Measurements from ENCODE around the gene TPX2.
"Not testable (repeated sequence)": the region's sequence is repeated elsewhere in the genome, so short reads cannot be mapped to it uniquely, and the experiment has no call there.

TPX2 gene

GRCh38 chr20:31823360-31824124 lies 84.5 kb downstream of the TPX2 start:
- H3K4me3 ChIP-seq (ENCODE audit: low read depth, low read length): no peak overlapping the region
- TF ChIP-seq CTCF (IDR thresholded peaks at IDR 0.05; ENCODE audit: borderline replicate concordance, insufficient read depth, low read depth, low read length): no peak

DNA sequence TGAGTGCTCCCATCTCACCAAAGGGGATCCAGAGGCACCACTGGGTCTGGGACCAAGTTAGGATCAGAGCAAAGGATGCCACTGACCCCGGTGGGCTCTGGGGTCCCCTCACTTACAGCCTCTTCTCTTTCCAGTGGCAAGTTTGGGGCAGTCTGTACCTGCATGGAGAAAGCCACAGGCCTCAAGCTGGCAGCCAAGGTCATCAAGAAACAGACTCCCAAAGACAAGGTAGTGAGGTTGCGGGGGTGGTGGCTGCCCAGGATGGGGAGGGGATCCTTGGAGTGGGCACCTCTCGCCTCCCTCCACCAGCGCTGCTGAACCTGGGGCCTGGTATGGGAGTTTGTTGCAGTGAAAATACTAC lies 85.0 kb downstream of the TPX2 start:
- no peak overlapping the region for H3K4me3 ChIP-seq (ENCODE audit: low read depth, low read length)
- no peak for TF ChIP-seq CTCF (IDR thresholded peaks at IDR 0.05; ENCODE audit: borderline replicate concordance, insufficient read depth, low read depth, low read length)

- H3K4me3 ChIP-seq (ENCODE audit: low read depth, low read length): no peak overlapping the region
- no peak for TF ChIP-seq CTCF (IDR thresholded peaks at IDR 0.05; ENCODE audit: borderline replicate concordance, insufficient read depth, low read depth, low read length)
These were observed 85.6 kb downstream of the TPX2 start for GRCh38 chr20:31824554-31825313.

- no peak overlapping the region for H3K4me3 ChIP-seq (ENCODE audit: low read depth, low read length)
- TF ChIP-seq CTCF (IDR thresholded peaks at IDR 0.05; ENCODE audit: borderline replicate concordance, insufficient read depth, low read depth, low read length): no peak
These were observed 87.0 kb downstream of the TPX2 start for GRCh38 chr20:31826074-31826473.

DNA sequence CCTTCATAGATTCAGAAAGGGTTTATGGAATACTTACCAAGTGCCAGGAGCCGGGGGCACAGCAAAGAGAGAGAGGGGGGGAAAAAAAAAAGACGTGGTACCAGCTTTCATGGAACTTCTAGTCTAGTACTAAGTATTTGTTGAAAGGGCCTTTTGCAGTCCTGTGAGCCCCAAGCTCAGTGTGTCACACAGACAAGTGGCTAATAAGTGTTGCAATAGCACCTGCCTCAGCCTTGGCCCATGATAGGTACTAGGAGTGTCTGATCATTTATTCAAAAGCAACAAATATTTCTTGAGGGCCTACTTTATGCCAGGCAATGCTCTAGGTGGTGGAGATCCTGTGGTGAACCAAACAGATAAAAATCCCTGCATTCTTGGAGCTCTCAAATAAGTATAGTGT lies 88.0 kb downstream of the TPX2 start:
- no peak for TF ChIP-seq CTCF (IDR thresholded peaks at IDR 0.05; ENCODE audit: borderline replicate concordance, insufficient read depth, low read depth, low read length)
- H3K4me3 ChIP-seq (ENCODE audit: low read depth, low read length): no peak overlapping the region

DNA sequence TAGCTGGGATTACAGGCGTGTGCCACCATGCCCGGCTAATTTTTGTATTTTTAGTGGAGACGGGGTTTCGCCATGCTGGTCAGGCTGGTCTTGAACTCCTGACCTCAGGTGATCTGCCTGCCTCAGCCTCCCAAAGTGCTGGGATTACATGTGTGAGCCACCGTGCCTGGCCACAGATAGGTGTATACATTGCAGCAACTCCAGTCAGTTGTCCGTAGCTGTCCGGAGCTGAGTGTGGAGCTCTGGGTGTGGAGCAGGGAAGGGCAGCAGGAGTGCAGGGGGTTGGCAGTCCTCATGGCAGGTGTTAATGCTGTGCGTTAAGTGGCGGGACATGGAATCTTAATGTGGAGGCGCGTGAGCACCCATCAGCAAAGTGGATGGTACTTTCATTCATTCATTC lies 88.9 kb downstream of the TPX2 start:
- not testable (repeated sequence) for H3K4me3 ChIP-seq (ENCODE audit: low read depth, low read length)

GRCh38 chr20:31829731-31830130 lies 90.6 kb downstream of the TPX2 start:
- no peak overlapping the region for H3K4me3 ChIP-seq (ENCODE audit: low read depth, low read length)
- TF ChIP-seq CTCF (IDR thresholded peaks at IDR 0.05; ENCODE audit: borderline replicate concordance, insufficient read depth, low read depth, low read length): no peak
